ENCODE measurements around the gene BOLA2B.
"Not testable (repeated sequence)": the region's sequence is repeated elsewhere in the genome, so short reads cannot be mapped to it uniquely, and the experiment has no call there.

The BOLA2B gene

DNA sequence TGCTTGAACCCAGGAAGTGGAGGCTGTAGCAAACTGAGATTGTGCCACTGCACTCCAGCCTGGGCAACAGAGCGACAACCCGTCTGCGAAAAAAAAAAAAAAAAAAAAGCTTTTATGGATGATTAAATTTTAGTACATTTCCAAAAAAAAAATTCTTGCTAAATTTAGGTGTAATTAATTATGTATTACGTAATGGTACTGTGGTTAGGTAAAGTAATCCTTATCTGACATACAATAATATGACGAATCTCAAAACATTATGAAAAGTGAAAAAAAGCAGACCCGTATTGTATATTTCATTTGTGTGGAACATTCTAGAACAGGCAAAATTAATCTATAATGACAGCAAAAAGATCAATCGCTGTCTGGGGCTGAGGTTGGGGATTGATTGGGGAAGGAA, 20.4 kb downstream of the BOLA2B start:
- Histone ChIP-seq H3K36me3 (replicated peaks) (no peaks in the 10 kb centered on the region), H3K9me3 (no peaks in the 10 kb centered on the region), H3K4me1 (no peaks in the 10 kb centered on the region), H3K4me3 (no peak overlapping the region), H3K27me3 (ENCODE audit: low read depth) (no peaks in the 10 kb centered on the region)
- in situ Hi-C loops (cut with MboI; ENCODE audit: low sequenced_read_pairs): no loop called here
- no peak for DNase-seq (ENCODE audit: low spot score in 2 of 2)

DNA sequence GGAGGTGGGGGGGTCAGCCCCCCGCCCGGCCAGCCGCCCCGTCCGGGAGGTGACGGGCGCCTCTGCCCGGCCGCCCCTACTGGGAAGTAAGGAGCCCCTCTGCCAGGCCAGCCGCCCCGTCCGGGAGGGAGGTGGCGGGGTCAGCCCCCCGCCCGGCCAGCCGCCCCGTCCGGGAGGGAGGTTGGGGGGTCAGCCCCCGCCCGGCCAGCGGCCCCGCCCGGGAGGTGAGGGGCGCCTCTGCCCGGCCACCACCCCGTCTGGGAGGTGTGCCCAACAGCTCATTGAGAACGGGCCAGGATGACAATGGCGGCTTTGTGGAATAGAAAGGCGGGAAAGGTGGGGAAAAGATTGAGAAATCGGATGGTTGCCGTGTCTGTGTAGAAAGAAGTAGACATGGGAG, 23.3 kb downstream of the BOLA2B start:
- H3K4me1 ChIP-seq; H3K36me3 ChIP-seq (replicated peaks); H3K4me3 ChIP-seq; H3K9me3 ChIP-seq; H3K27me3 ChIP-seq (ENCODE audit: low read depth); DNase-seq (ENCODE audit: low spot score in 2 of 2); in situ Hi-C loops (cut with MboI; ENCODE audit: low sequenced_read_pairs): not testable (repeated sequence)

DNA sequence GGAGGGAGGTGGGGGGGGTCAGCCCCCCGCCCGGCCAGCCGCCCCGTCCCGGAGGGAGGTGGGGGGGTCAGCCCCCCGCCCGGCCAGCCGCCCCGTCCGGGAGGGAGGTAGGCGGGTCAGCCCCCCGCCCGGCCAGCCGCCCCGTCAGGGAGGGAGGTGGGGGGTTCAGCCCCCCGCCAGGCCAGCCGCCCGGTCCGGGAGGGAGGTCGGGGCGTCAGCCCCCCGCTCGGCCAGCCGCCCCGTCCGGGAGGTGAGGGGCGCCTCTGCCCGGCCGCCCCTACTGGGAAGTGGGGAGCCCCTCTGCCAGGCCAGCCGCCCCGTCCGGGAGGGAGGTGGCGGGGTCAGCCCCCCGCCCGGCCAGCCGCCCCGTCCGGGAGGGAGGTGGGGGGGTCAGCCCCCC, 24.1 kb downstream of the BOLA2B start:
- H3K27me3 ChIP-seq (ENCODE audit: low read depth); H3K36me3 ChIP-seq (replicated peaks); H3K9me3 ChIP-seq; DNase-seq (ENCODE audit: low spot score in 2 of 2); in situ Hi-C loops (cut with MboI; ENCODE audit: low sequenced_read_pairs); H3K4me3 ChIP-seq; H3K4me1 ChIP-seq: not testable (repeated sequence)

DNA sequence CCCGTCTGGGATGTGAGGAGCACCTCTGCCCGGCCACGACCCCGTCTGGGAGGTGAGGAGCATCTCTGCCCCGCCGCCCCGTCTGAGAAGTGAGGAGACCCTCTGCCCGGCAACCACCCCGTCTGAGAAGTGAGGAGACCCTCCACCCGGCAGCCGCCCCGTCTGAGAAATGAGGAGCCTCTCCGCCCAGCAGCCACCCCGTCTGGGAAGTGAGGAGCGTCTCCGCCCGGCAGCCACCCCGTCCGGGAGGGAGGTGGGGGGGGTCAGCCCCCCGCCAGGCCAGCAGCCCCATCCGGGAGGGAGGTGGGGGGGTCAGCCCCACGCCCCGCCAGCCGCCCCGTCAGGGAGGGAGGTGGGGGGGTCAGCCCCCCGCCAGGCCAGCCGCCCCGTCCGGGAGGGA, 24.7 kb downstream of the BOLA2B start:
- H3K36me3 ChIP-seq (replicated peaks); in situ Hi-C loops (cut with MboI; ENCODE audit: low sequenced_read_pairs): not testable (repeated sequence)

DNA sequence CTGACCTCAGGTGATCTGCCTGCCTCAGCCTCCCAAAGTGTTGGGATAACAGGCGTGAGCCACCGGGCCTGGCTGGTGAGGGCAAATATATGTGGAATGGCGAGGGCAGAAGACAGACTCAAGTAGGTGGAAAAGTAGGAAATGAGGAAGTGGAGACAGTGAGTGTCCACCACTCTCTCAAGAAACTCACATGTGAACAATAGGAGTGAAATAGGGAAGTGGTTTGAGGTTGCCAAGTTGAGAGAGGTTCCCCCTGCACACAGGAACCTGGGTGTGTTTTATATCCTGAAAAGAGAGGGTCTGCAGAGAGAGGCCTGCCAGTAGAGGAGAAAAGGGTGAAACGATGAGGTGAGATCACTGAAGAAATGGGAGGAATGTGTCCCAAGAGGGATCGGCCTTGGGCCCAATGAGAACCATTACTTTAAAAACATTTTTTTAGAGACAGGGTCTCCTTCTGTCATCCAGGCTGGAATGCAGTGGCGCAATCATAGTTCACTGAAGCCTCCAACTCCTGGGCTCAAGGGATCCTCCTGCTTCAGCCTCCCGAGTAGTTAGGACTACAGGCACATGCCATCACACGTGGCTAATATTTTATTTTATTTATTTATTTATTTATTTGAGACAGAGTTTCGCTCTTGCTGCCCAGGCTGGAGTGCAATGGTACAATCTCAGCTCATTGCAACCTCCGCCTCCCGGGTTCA, 27.1 kb downstream of the BOLA2B start:
- in situ Hi-C loops (cut with MboI; ENCODE audit: low sequenced_read_pairs): no loop called here
- H3K4me3 ChIP-seq: no peak overlapping the region
- no peaks in the 10 kb centered on the region for H3K9me3 ChIP-seq
- H3K36me3 ChIP-seq (replicated peaks): no peaks in the 10 kb centered on the region
- DNase-seq (ENCODE audit: low spot score in 2 of 2): no peak
- no peaks in the 10 kb centered on the region for H3K27me3 ChIP-seq (ENCODE audit: low read depth)
- H3K4me1 ChIP-seq: no peaks in the 10 kb centered on the region

More for the DNA sequence above, 24.7 kb downstream of the BOLA2B start:
- H3K4me1 ChIP-seq; DNase-seq (ENCODE audit: low spot score in 2 of 2); H3K27me3 ChIP-seq (ENCODE audit: low read depth); H3K9me3 ChIP-seq; H3K4me3 ChIP-seq: not testable (repeated sequence)

DNA sequence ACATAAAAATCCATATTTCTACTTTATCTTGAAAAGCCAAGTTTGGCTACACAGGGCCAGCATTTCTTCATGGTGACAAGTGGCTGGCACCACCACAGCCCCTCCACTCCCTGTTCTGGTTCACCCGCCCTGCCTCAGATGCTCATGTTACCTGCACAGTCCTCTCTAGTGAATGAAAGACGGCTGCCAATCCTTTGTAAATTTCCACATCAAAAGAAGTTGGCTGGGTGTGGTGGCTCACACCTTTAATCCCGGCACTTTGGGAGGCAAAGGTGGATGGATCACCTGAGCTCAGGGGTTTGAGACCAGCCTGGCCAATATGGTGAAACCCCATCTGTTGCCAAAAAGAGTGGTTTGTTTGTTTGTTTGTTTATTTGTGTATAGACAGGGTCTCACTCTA, 29.9 kb downstream of the BOLA2B start:
- H3K9me3 ChIP-seq: no peaks in the 10 kb centered on the region
- no peak for DNase-seq (ENCODE audit: low spot score in 2 of 2)
- no peaks in the 10 kb centered on the region for H3K36me3 ChIP-seq (replicated peaks)
- H3K4me3 ChIP-seq: no peak overlapping the region
- no peaks in the 10 kb centered on the region for H3K4me1 ChIP-seq
- no peaks in the 10 kb centered on the region for H3K27me3 ChIP-seq (ENCODE audit: low read depth)
- in situ Hi-C loops (cut with MboI; ENCODE audit: low sequenced_read_pairs): no loop called here

DNA sequence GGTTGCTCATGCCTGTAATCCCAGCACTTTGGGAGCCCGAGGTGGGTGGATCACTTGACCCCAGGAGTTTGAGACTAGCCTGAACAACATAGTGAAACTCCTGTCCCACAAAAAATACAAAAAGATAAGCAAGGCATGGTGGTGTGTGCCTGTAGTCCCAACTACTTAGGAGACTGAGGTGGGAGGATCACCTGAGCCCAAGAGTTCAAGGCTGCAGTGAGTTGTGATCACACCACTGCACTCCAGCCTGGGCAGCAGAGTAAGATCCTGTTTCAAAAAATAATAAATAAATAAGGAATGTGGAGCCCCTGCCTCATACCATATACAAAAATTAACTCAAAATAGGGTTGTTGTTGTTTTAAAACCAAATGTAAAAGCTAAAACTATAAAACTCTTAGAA, 36.3 kb downstream of the BOLA2B start:
- no peaks in the 10 kb centered on the region for H3K4me1 ChIP-seq
- in situ Hi-C loops (cut with MboI; ENCODE audit: low sequenced_read_pairs): no loop called here
- no peaks in the 10 kb centered on the region for H3K9me3 ChIP-seq
- H3K36me3 ChIP-seq (replicated peaks): no peaks in the 10 kb centered on the region
- DNase-seq (ENCODE audit: low spot score in 2 of 2): no peak
- no peaks in the 10 kb centered on the region for H3K27me3 ChIP-seq (ENCODE audit: low read depth)
- no peak overlapping the region for H3K4me3 ChIP-seq

DNA sequence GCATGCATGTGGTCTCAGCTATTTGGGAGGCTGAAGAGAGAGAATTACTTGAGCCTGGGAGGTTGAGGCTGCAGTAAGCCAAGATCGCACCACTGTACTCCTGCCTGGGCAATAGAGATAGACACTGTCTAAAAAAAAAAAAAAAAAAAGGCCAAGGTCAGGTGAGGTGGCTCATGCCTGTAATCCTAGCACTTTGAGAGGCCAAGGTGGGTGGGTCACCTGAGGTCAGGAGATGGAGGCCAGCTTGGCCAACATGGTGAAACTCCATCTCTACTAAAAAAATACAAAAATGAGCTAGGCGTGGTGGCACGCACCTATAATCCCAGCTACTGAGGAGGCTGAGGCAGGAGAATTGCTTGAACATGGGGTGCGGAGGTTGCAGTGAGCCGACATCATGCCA, 38.3 kb downstream of the BOLA2B start:
- in situ Hi-C loops (cut with MboI; ENCODE audit: low sequenced_read_pairs): no loop called here
- H3K4me3 ChIP-seq: no peak overlapping the region
- no peaks in the 10 kb centered on the region for H3K9me3 ChIP-seq
- H3K27me3 ChIP-seq (ENCODE audit: low read depth): no peaks in the 10 kb centered on the region
- no peaks in the 10 kb centered on the region for H3K36me3 ChIP-seq (replicated peaks)
- no peak for DNase-seq (ENCODE audit: low spot score in 2 of 2)
- H3K4me1 ChIP-seq: no peaks in the 10 kb centered on the region

DNA sequence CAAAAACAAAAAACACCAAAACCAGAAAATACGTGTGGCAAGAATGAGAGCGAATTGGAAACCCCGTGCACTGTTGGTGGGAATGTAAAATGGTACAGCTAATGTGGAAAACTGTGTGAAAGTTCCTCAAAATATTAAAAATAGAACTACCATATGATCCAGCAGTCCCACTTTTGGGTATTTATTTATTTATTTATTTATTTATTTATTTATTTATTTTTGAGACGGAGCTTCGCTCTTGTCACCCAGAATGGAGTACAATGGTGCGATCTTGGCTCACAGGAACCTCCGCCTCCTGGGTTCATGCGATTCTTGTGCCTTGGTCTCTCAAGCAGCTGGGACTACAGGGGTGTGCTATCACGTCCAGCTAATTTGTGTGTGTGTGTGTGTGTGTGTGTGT, 40.9 kb downstream of the BOLA2B start:
- Histone ChIP-seq H3K36me3 (replicated peaks) (no peaks in the 10 kb centered on the region), H3K9me3 (peaks cover 16% of the 10 kb centered on the region), H3K4me1 (no peaks in the 10 kb centered on the region), H3K27me3 (ENCODE audit: low read depth) (no peaks in the 10 kb centered on the region), H3K4me3 (no peak overlapping the region)
- DNase-seq (ENCODE audit: low spot score in 2 of 2): no peak
- in situ Hi-C loops (cut with MboI; ENCODE audit: low sequenced_read_pairs): no loop called here

DNA sequence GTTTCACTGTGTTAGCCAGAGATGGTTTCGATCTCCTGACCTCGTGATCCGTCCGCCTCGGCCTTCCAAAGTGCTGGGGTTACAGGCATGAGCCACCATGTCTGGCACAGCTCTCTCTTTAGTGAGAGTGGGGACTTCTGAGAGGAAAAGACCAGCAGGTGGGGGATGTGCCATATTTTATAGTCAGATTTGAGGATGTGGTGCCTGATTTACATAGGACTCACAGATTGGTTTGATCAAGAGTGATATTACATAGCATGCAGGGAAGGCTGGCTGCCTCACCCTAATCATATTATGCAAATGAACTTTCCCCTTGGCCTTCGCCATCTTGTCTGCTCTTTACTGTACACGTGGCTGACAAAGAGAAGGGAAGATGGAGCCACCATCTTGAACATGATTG, 42.4 kb downstream of the BOLA2B start:
- H3K4me3 ChIP-seq: no peak overlapping the region
- in situ Hi-C loops (cut with MboI; ENCODE audit: low sequenced_read_pairs): no loop called here
- no peak for DNase-seq (ENCODE audit: low spot score in 2 of 2)
- peaks cover 16% of the 10 kb centered on the region for H3K9me3 ChIP-seq
- H3K4me1 ChIP-seq: no peaks in the 10 kb centered on the region
- no peaks in the 10 kb centered on the region for H3K36me3 ChIP-seq (replicated peaks)
- no peaks in the 10 kb centered on the region for H3K27me3 ChIP-seq (ENCODE audit: low read depth)

DNA sequence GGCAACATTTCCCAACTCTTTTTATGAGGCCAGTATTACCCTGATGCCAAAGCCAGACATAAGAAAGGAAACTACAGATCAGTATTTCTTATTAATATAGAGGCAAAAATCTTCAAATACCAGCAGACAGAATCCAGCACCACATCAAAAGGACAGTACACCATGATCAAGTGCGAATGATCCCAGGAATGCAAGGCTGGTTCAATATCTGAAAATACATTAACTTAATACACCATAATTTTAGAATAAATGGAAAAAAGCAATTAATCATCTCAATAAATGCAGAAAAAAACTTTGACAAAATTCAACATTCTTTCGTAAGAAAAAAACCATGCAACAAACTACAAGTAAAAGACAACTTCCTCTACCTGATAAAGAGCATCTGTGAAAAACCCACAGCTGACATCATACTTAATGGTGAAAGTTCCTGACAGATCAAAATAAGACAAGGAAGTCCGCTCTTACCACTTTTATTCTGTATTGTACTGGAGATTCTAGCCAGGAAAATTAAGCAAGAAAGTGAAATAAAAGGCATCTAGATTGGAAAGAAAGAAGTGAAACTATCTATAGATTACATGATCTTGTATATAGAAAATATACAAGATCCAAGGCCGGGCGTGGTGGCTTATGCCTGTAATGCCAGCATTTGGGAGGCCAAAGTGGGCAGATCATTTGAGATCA, 44.1 kb downstream of the BOLA2B start:
- no peak for DNase-seq (ENCODE audit: low spot score in 2 of 2)
- in situ Hi-C loops (cut with MboI; ENCODE audit: low sequenced_read_pairs): no loop called here
- Histone ChIP-seq H3K36me3 (replicated peaks) (no peaks in the 10 kb centered on the region), H3K4me3 (no peak overlapping the region), H3K4me1 (no peaks in the 10 kb centered on the region), H3K9me3 (peaks cover 16% of the 10 kb centered on the region), H3K27me3 (ENCODE audit: low read depth) (no peaks in the 10 kb centered on the region)

DNA sequence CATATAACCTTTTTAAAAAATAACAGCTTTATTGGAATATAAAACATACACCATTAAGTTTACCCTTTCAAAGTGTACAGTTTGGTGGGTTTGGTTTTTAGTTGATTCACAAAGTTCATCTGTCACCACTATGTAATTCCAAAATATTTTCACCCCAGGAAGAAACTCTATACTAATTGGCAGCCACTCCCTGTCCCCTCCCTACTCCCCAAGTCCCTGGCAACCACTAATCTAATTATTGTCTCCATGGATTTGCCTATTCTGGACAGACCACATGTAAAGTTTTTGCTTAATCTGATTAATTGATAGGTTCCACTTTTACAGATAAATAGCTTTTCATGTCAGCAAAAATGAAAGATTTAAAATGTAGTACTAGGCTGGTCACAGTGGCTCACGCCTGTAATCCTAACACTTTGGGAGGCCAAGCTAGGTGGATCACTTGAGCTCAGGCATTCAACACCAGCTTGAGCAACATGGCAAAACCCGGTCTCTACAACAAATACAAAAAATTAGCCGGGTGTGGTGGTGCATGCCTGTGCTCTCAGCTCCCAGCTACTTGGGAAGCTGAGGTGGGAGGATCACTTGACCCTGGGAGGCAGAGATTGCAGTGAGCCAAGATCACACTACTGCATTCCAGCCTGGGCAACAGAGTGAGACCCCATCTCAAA, 45.5 kb downstream of the BOLA2B start:
- Histone ChIP-seq H3K9me3 (peaks cover 16% of the 10 kb centered on the region), H3K36me3 (replicated peaks) (no peaks in the 10 kb centered on the region), H3K27me3 (ENCODE audit: low read depth) (no peaks in the 10 kb centered on the region), H3K4me1 (no peaks in the 10 kb centered on the region), H3K4me3 (no peak overlapping the region)
- in situ Hi-C loops (cut with MboI; ENCODE audit: low sequenced_read_pairs): no loop called here
- no peak for DNase-seq (ENCODE audit: low spot score in 2 of 2)

DNA sequence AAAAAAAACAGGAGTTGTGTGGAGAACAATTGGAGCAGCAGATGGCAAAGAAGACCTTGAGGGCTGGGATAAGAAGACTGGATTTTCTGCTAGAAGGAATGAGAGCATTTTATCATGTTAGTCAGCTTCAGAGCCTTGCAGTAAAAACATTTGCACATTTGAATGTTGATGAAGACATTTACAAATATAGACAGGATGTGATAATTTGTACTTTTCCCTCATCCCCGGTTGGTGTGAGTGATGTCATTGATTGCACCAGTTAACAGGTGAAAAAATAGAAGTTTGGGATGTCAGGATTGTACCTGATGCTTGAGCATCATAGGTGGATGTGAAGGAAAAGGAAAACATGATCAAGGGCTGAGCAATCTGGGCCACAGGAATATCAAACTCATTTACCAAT, 47.8 kb downstream of the BOLA2B start:
- DNase-seq (ENCODE audit: low spot score in 2 of 2): no peak
- H3K4me3 ChIP-seq: no peak overlapping the region
- H3K36me3 ChIP-seq (replicated peaks): no peaks in the 10 kb centered on the region
- peaks cover 16% of the 10 kb centered on the region for H3K9me3 ChIP-seq
- H3K4me1 ChIP-seq: no peaks in the 10 kb centered on the region
- no peaks in the 10 kb centered on the region for H3K27me3 ChIP-seq (ENCODE audit: low read depth)
- in situ Hi-C loops (cut with MboI; ENCODE audit: low sequenced_read_pairs): no loop called here

DNA sequence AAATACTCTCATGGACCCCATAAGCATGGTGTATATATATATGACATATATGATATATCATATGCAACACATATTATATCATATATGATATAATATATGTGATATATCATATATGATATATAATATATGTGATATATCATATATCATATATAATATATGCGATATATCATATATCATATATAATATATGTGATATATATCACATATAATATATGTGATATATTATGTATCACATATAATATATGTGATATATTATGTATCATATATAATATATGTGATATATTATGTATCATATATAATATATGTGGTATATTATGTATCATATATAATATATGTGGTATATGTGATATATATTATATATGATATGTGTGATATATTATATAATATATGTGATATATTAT, 48.5 kb downstream of the BOLA2B start:
- H3K4me1 ChIP-seq: no peaks in the 10 kb centered on the region
- no peak for DNase-seq (ENCODE audit: low spot score in 2 of 2)
- no peaks in the 10 kb centered on the region for H3K36me3 ChIP-seq (replicated peaks)
- in situ Hi-C loops (cut with MboI; ENCODE audit: low sequenced_read_pairs): no loop called here
- no peaks in the 10 kb centered on the region for H3K27me3 ChIP-seq (ENCODE audit: low read depth)
- H3K4me3 ChIP-seq: no peak overlapping the region
- peaks cover 15% of the 10 kb centered on the region for H3K9me3 ChIP-seq
